GM19043 (cell line): ENCODE results near the gene TUBA4A.
A peak's percentile ranks its signal among the peaks of the same experiment; 100 is the strongest.

ENCODE experiments used
- ATAC-seq: cut with Tn5 transposase; IDR thresholded peaks from one replicate; pipeline ENCODE4 v1.9.1; 2021; ENCODE audit warnings: low read depth; ENCODE audit not compliant: unreplicated experiment

TUBA4A gene

GRCh38 chr2:219244789-219245147, 8.9 kb downstream of the TUBA4A start:
- no peak for ATAC-seq

- no peak for ATAC-seq
Observed at GRCh38 chr2:219243291-219243761, 10.4 kb downstream of the TUBA4A start.

- ATAC-seq = no peak
Observed at GRCh38 chr2:219234331-219234730, 19.4 kb downstream of the TUBA4A start.

- no peak for ATAC-seq
Observed at GRCh38 chr2:219230059-219230540, 23.6 kb downstream of the TUBA4A start.

GRCh38 chr2:219229305-219230058, 24.2 kb downstream of the TUBA4A start, which contains the start of the genes ANKZF1 and ATG9A:
TSS of gene ANKZF1 (plus strand) at chr2:219229806. CDS start at chr2:219230258, 452 bp downstream.
TSS of gene ATG9A (minus strand) at chr2:219229636. CDS start at chr2:219228024, 1,612 bp downstream.
- peak; percentile 95 for ATAC-seq

- ATAC-seq = peak; percentile 5
Observed at GRCh38 chr2:219228911-219229304, 24.8 kb downstream of the TUBA4A start.

- ATAC-seq = no peak
Observed at GRCh38 chr2:219228041-219228910, 25.4 kb downstream of the TUBA4A start.

- no peak for ATAC-seq
Observed at GRCh38 chr2:219225350-219225749, 28.4 kb downstream of the TUBA4A start.

GRCh38 chr2:219223831-219224610, 29.7 kb downstream of the TUBA4A start:
- no peak for ATAC-seq

GRCh38 chr2:219221957-219222518, 31.7 kb downstream of the TUBA4A start:
- ATAC-seq = no peak

GRCh38 chr2:219220652-219221402, 32.9 kb downstream of the TUBA4A start:
- no peak for ATAC-seq

GRCh38 chr2:219219784-219220532, 33.8 kb downstream of the TUBA4A start:
- ATAC-seq = no peak

GRCh38 chr2:219218732-219219701, 34.7 kb downstream of the TUBA4A start, which contains the start of gene ABCB6:
TSS of gene ABCB6 (minus strand) at chr2:219218958. CDS start at chr2:219218673, 285 bp downstream.
- ATAC-seq = peak; percentile 76

GRCh38 chr2:219218217-219218731, 35.4 kb downstream of the TUBA4A start:
- ATAC-seq = peak; percentile 17

GRCh38 chr2:219216535-219216915, 37.2 kb downstream of the TUBA4A start:
- ATAC-seq = no peak

GRCh38 chr2:219215871-219216534, 37.7 kb downstream of the TUBA4A start:
- no peak for ATAC-seq

- ATAC-seq = no peak
Observed at GRCh38 chr2:219214786-219215185, 38.9 kb downstream of the TUBA4A start.
